ENCODE results near the gene NFATC2. TPM values are rescaled to one million over a fixed set of nuclear protein-coding genes. Genes with fewer than 3 reads are reported as not detected.

NFATC2 gene
- total RNA-seq, 3 donors from 2014 or later (not counting 1 experiment from before 2014, with no cell fraction given) = 141 to 195 (median 160) TPM

GRCh38 chr20:51560550-51561307, 18.2 kb upstream of the NFATC2 start:
- peaks cover 43% of the 10 kb centered on the region for H3K27me3 ChIP-seq (ENCODE audit: control insufficient read depth, insufficient read depth, low read length)
- Mint-ChIP-seq H3K9me3 (no peaks in the 10 kb centered on the region), H3K27ac (no peak overlapping the region), H3K27me3 (ENCODE audit: low read depth in 2 of 2) (peaks cover 27 to 39% of the 10 kb centered on the region in 2 donors), H3K4me1 (peaks cover 32 to 43% of the 10 kb centered on the region in 2 donors), H3K36me3 (peaks cover 6% of the 10 kb centered on the region), H3K4me3 (peak overlapping the region; percentile 91)
- no peaks in the 10 kb centered on the region for H3K9me3 ChIP-seq (ENCODE audit: control insufficient read depth, insufficient read depth, low read length)
- whole genome bisulfite sequencing (ENCODE audit: insufficient coverage) = 59% methylated on average over 15 of the region's 16 CpGs
- TF ChIP-seq CTCF (IDR thresholded peaks at IDR 0.05) = no peak
- H3K4me3 ChIP-seq (ENCODE audit: low read length) = no peak overlapping the region
- intact Hi-C loops (cut with micrococcal nuclease) = no loop called here
- no peak overlapping the region for H3K27ac ChIP-seq (ENCODE audit: low read length)
- H3K4me1 ChIP-seq (ENCODE audit: control insufficient read depth, insufficient read depth, low read length) = peaks cover 23% of the 10 kb centered on the region
- H3K36me3 ChIP-seq (ENCODE audit: control insufficient read depth, insufficient read depth, low read length) = no peaks in the 10 kb centered on the region
- ATAC-seq = no peak
- DNase-seq = no peak

DNA sequence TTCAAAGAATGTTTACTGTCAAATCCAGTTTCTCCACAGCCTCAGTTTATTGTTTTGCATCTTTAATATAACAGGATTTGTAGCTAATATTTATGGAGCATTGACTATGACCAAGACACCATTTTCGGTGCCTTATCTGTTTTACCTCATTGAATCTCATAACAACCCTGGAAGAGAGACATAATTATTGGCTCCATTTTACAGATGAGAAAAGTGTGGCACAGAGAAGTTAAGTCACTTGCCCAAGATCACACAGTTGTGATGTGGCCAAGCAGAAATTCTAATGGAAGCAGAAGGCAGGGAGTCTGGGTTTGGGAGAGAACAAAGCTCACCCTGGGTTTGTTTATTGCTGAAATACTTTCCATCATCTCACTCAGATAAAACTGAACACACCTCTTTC, 17.5 kb upstream of the NFATC2 start:
- Mint-ChIP-seq H3K4me3 (no peak overlapping the region), H3K36me3 (peaks cover 6% of the 10 kb centered on the region), H3K9me3 (no peaks in the 10 kb centered on the region), H3K27ac (no peak overlapping the region), H3K27me3 (ENCODE audit: low read depth in 2 of 2) (peaks cover 27 to 39% of the 10 kb centered on the region in 2 donors), H3K4me1 (peaks cover 36 to 48% of the 10 kb centered on the region in 2 donors)
- intact Hi-C loops (cut with micrococcal nuclease) = no loop called here
- Histone ChIP-seq H3K9me3 (ENCODE audit: control insufficient read depth, insufficient read depth, low read length) (no peaks in the 10 kb centered on the region), H3K27ac (ENCODE audit: low read length) (no peak overlapping the region), H3K27me3 (ENCODE audit: control insufficient read depth, insufficient read depth, low read length) (peaks cover 43% of the 10 kb centered on the region), H3K4me1 (ENCODE audit: control insufficient read depth, insufficient read depth, low read length) (peaks cover 29% of the 10 kb centered on the region), H3K4me3 (ENCODE audit: low read length) (no peak overlapping the region), H3K36me3 (ENCODE audit: control insufficient read depth, insufficient read depth, low read length) (no peaks in the 10 kb centered on the region)
- ATAC-seq (no peak), DNase-seq (no peak)
- no peak for TF ChIP-seq CTCF (IDR thresholded peaks at IDR 0.05)
- no CpG with 5 or more reads among the region's 1 CpG for whole genome bisulfite sequencing (ENCODE audit: insufficient coverage)

GRCh38 chr20:51554538-51555165, 12.1 kb upstream of the NFATC2 start:
- no peaks in the 10 kb centered on the region for H3K36me3 Mint-ChIP-seq
- peaks cover 3 to 10% of the 10 kb centered on the region in 2 donors for H3K27me3 Mint-ChIP-seq (ENCODE audit: low read depth in 2 of 2)
- no peak overlapping the region for H3K27ac ChIP-seq (ENCODE audit: low read length)
- no peak overlapping the region for H3K4me3 ChIP-seq (ENCODE audit: low read length)
- H3K36me3 ChIP-seq (ENCODE audit: control insufficient read depth, insufficient read depth, low read length) = no peaks in the 10 kb centered on the region
- peak; percentile 87 to 91 (median 90) for ATAC-seq
- H3K4me3 Mint-ChIP-seq = peak overlapping the region; percentile 11
- H3K27ac Mint-ChIP-seq = peak overlapping the region; percentile 24 to 59
- DNase-seq = peak; percentile 35 to 66
- peaks cover 10% of the 10 kb centered on the region for H3K27me3 ChIP-seq (ENCODE audit: control insufficient read depth, insufficient read depth, low read length)
- peaks cover 24 to 27% of the 10 kb centered on the region in 2 donors for H3K4me1 Mint-ChIP-seq
- intact Hi-C loops (cut with micrococcal nuclease) = loop anchor here (1.0 kb wide), 2 partner anchors 13 to 23 kb away; no protein-coding TSS in a partner anchor
- H3K4me1 ChIP-seq (ENCODE audit: control insufficient read depth, insufficient read depth, low read length) = peaks cover 18% of the 10 kb centered on the region
- H3K9me3 Mint-ChIP-seq = no peaks in the 10 kb centered on the region
- no peaks in the 10 kb centered on the region for H3K9me3 ChIP-seq (ENCODE audit: control insufficient read depth, insufficient read depth, low read length)
- 51% methylated on average over 11 of the region's 11 CpGs for WGBS (ENCODE audit: insufficient coverage)
- TF ChIP-seq CTCF (IDR thresholded peaks at IDR 0.05) = no peak

All from natural killer cell (primary cell).